SK-N-SH (cell line): ENCODE data around the gene MICAL1. TPM values are rescaled to one million over a fixed set of nuclear protein-coding genes. Genes with fewer than 3 reads are reported as not detected.

ENCODE experiments used
- polyA plus RNA-seq, 3 experiments: library from polyadenylated mRNA; depleted of rRNA; stranded (reverse); fragments of >200 nt; gene quantifications; 2 replicates each; pipeline ENCODE4 v1.2.3, GENCODE V29; 2012

The MICAL1 gene
- polyA plus RNA-seq, 1 of the 3 experiments (the other 2 are of a cell fraction), result 45.6 TPM

Other genes with a start within 250 kb of the MICAL1 start
- gene CD164, start 73.3 kb downstream of the MICAL1 start, polyA plus RNA-seq (2012; rRNA removed), result 83.4 and 113 TPM in 2 replicates
- 1.1 and 1.9 TPM in 2 replicates for gene PPIL6, start 15.1 kb downstream of the MICAL1 start, polyA plus RNA-seq (2012; rRNA removed)
- 9.7 and 11.4 TPM in 2 replicates for gene SMPD2, start 15.0 kb downstream of the MICAL1 start, polyA plus RNA-seq (2012; rRNA removed)
- 1.7 and 2.1 TPM in 2 replicates for gene ZBTB24, start 27.4 kb upstream of the MICAL1 start, polyA plus RNA-seq (2012; rRNA removed)
- 0.76 and 1.1 TPM in 2 replicates for gene AK9, start 235.4 kb upstream of the MICAL1 start, polyA plus RNA-seq (2012; rRNA removed)
- 6.8 and 8.4 TPM in 2 replicates for gene FIG4, start 235.5 kb upstream of the MICAL1 start, polyA plus RNA-seq (2012; rRNA removed)